Liver (tissue), 3 donors: ENCODE measurements around the gene CENPU.

Source experiments
- CTCF ChIP-seq: fragments of 150-350 bp; IDR thresholded peaks from 2 replicates; pipeline ENCODE4 v1.5.1; 2017; ENCODE audit warnings: improper control_type of control experiment, low read depth, low read length; ENCODE audit not compliant: missing input control
- EGR1 ChIP-seq, 2 donors: IDR thresholded peaks; 2 replicates each; pipeline ENCODE4 v1.6.1; 2016 to 2018; ENCODE audit warnings: antibody characterized with exemption in 2 of 2, low read depth in 2 of 2
- GABPA ChIP-seq, 2 donors: IDR thresholded peaks in 1 of 2; conservative IDR thresholded peaks in 1 of 2; 2 replicates each; pipeline ENCODE4 v1.6.1; 2016; ENCODE audit warnings: antibody characterized with exemption in 2 of 2, mild to moderate bottlenecking in 1 of 2, moderate library complexity in 1 of 2
- SP1 ChIP-seq: IDR thresholded peaks from 2 replicates; pipeline ENCODE4 v1.6.1; 2018; ENCODE audit warnings: antibody characterized with exemption, mild to moderate bottlenecking
- TAF1 ChIP-seq: conservative IDR thresholded peaks from 2 replicates; pipeline ENCODE4 v1.6.1; 2016; ENCODE audit warnings: antibody characterized with exemption, mild to moderate bottlenecking
- donor health status: healthy.
- donor health status: healthy.

- TF ChIP-seq CTCF (no peak), EGR1 (IDR thresholded peaks at IDR 0.05; ENCODE audit: low read depth in 2 of 2) (no peak), GABPA (IDR thresholded peaks at IDR 0.05 in 1 of 2, conservative IDR thresholded peaks at IDR 0.05 in 1 of 2) (no peak), SP1 (no peak), TAF1 (no peak)
These were observed 40.3 kb upstream of the CENPU start for GRCh38 chr4:184774152-184774551.
